Stomach (tissue), 9 donors: ENCODE results near the gene SMOC2. TPM values are rescaled to one million over a fixed set of nuclear protein-coding genes. Genes with fewer than 3 reads are reported as not detected.

Experiments
- DNase-seq, 2 donors: peaks; one replicate each; pipeline versions ENCODE4 v3.0.0 to v3.0.0-alpha.2; 2013 to 2019
- H3K27ac ChIP-seq, 5 donors: fragments of 200-600 bp in 4 of 5; sonication (generic) in 4 of 5; one replicate each; pipeline ENCODE4 v1.5.1; 2013 to 2019; ENCODE audit warnings: mild to moderate bottlenecking in 1 of 5, moderate library complexity in 1 of 5
- H3K27me3 ChIP-seq, 3 donors: fragments of 200-600 bp; sonication (generic); one replicate each; pipeline ENCODE4 v1.5.1; 2017 to 2019; ENCODE audit warnings: mixed run types in 1 of 3
- H3K36me3 ChIP-seq, 4 donors: fragments of 200-600 bp; sonication (generic); 1 replicate in 3 of 4; 2 replicates in 1 of 4; pipeline ENCODE4 v1.5.1; 2016 to 2019
- H3K4me1 ChIP-seq, 4 donors: fragments of 200-600 bp; sonication (generic); one replicate each; pipeline ENCODE4 v1.5.1; 2016 to 2019
- H3K4me3 ChIP-seq, 4 donors: fragments of 200-600 bp; sonication (generic) in 3 of 4; one replicate each; pipeline ENCODE4 v1.5.1; 2016 to 2019; ENCODE audit warnings: mild to moderate bottlenecking in 1 of 4
- H3K9me3 ChIP-seq, 4 donors: fragments of 200-600 bp; sonication (generic); one replicate each; pipeline ENCODE4 v1.5.1; 2016 to 2019
- CTCF ChIP-seq, 7 experiments: fragments of 450-650 bp in 4 of 7; fragments of 200-600 bp in 3 of 7; sonication (generic) in 3 of 7; IDR thresholded peaks; one replicate each; pipeline ENCODE4 v1.5.1; 2016 to 2019; ENCODE audit warnings: antibody characterized with exemption in 7 of 7, control low read depth in 2 of 7, mild to moderate bottlenecking in 1 of 7
- EP300 ChIP-seq: sonication (generic); formaldehyde crosslinking; IDR thresholded peaks from one replicate; pipeline ENCODE4 v1.6.1; 2017; ENCODE audit warnings: antibody characterized with exemption
- POLR2A ChIP-seq, 4 donors: fragments of 450-650 bp; IDR thresholded peaks; one replicate each; pipeline ENCODE4 v1.6.1; 2016; ENCODE audit warnings: antibody characterized with exemption in 4 of 4, control low read depth in 2 of 4, mild to moderate bottlenecking in 1 of 4, moderate library complexity in 1 of 4
- POLR2AphosphoS5 ChIP-seq, 3 donors: sonication (generic); formaldehyde crosslinking; IDR thresholded peaks; one replicate each; pipeline ENCODE4 v1.6.1; 2016; ENCODE audit warnings: antibody characterized with exemption in 3 of 3
- WGBS, 5 donors: extraction: QIAGEN DNeasy Blood & Tissue Kit in 3 of 5; methylation state at CpG; one replicate each; pipeline versions ENCODE4 v1.1.5 to v1.1.7; 2013 to 2018; 5-methylcytosine and 5-hydroxymethylcytosine counted together
- intact Hi-C: fragments of 100-400 bp; cut with DNase I; formaldehyde crosslinking; loops from one replicate; pipeline ENCODE4 v1.15.1; 2023; ENCODE audit warnings: low total_unique reads
- polyA plus RNA-seq, 3 donors: library from polyadenylated mRNA; stranded (reverse); fragments of 200-250 nt; gene quantifications; one replicate each; pipeline ENCODE4 v1.2.3, GENCODE V29; 2013
- total RNA-seq, 5 donors: library from RNA; depleted of rRNA; stranded (reverse); fragments of >200 nt; gene quantifications; one replicate each; pipeline versions ENCODE4 v1.1.0 to v1.2.3, GENCODE V29; 2014 to 2016
- donor health status: healthy with polysubstance abuse.
- donor health status: Bipolar disorder and iron deficiency.
- donor health status: healthy.

Gene SMOC2
- total and polyA plus RNA-seq, 8 donors: 7.9 to 520 (median 76.9) TPM

GRCh38 chr6:168395983-168396382 lies 45.0 kb upstream of the SMOC2 start:
- H3K9me3 ChIP-seq: peaks cover 0 to 6% (median 0%) of the 10 kb centered on the region in 4 donors
- TF ChIP-seq CTCF (IDR thresholded peaks at IDR 0.05): no peak
- no peak for TF ChIP-seq POLR2AphosphoS5 (IDR thresholded peaks at IDR 0.05)
- TF ChIP-seq EP300: no peak
- TF ChIP-seq POLR2A (IDR thresholded peaks at IDR 0.05): no peak
- no peaks in the 10 kb centered on the region for H3K36me3 ChIP-seq
- H3K4me3 ChIP-seq: no peak overlapping the region
- H3K27ac ChIP-seq: no peak overlapping the region
- no peak for DNase-seq
- peaks cover 0 to 4% (median 0%) of the 10 kb centered on the region in 3 donors for H3K27me3 ChIP-seq
- 75 to 82% (median 80%) methylated on average over 11 to 12 of the region's 12 CpGs for WGBS, 5 donors
- intact Hi-C loops: no loop called here
- peaks cover 0 to 1% (median 0%) of the 10 kb centered on the region in 4 donors for H3K4me1 ChIP-seq

- Histone ChIP-seq H3K9me3 (peaks cover 0 to 6% (median 0%) of the 10 kb centered on the region in 4 donors), H3K27me3 (no peaks in the 10 kb centered on the region), H3K27ac (no peak overlapping the region), H3K4me3 (no peak overlapping the region), H3K36me3 (no peaks in the 10 kb centered on the region), H3K4me1 (no peaks in the 10 kb centered on the region)
- DNase-seq: no peak
- WGBS, 5 donors: 85 to 88% (median 88%) methylated on average over 16 of the region's 16 CpGs
- TF ChIP-seq POLR2AphosphoS5 (IDR thresholded peaks at IDR 0.05): no peak
- TF ChIP-seq EP300: no peak
- TF ChIP-seq POLR2A (IDR thresholded peaks at IDR 0.05): no peak
- no peak for TF ChIP-seq CTCF (IDR thresholded peaks at IDR 0.05)
- intact Hi-C loops: no loop called here
Observed at GRCh38 chr6:168396561-168396960, 44.4 kb upstream of the SMOC2 start.

GRCh38 chr6:168397012-168397411 lies 44.0 kb upstream of the SMOC2 start:
- Histone ChIP-seq H3K9me3 (peaks cover 0 to 6% (median 0%) of the 10 kb centered on the region in 4 donors), H3K4me3 (no peak overlapping the region), H3K27ac (no peak overlapping the region), H3K4me1 (no peaks in the 10 kb centered on the region), H3K27me3 (no peaks in the 10 kb centered on the region), H3K36me3 (no peaks in the 10 kb centered on the region)
- WGBS, 5 donors: 76 to 93% (median 89%) methylated on average over 10 of the region's 10 CpGs
- no peak for DNase-seq
- intact Hi-C loops: no loop called here
- TF ChIP-seq CTCF (IDR thresholded peaks at IDR 0.05) (no peak), POLR2AphosphoS5 (IDR thresholded peaks at IDR 0.05) (no peak), EP300 (no peak)

GRCh38 chr6:168400037-168400436 lies 40.9 kb upstream of the SMOC2 start:
- DNase-seq: peak in 1 of 2 donors; percentile 56

More at GRCh38 chr6:168400037-168400436, 40.9 kb upstream of the SMOC2 start:
- Histone ChIP-seq H3K4me3 (no peak overlapping the region), H3K9me3 (peaks cover 0 to 6% (median 0%) of the 10 kb centered on the region in 4 donors), H3K27me3 (no peaks in the 10 kb centered on the region), H3K36me3 (no peaks in the 10 kb centered on the region), H3K4me1 (no peaks in the 10 kb centered on the region), H3K27ac (no peak overlapping the region)
- intact Hi-C loops: no loop called here
- TF ChIP-seq POLR2A (IDR thresholded peaks at IDR 0.05) (no peak), CTCF (IDR thresholded peaks at IDR 0.05) (no peak), POLR2AphosphoS5 (IDR thresholded peaks at IDR 0.05) (no peak), EP300 (no peak)
- WGBS, 5 donors: 68 to 83% (median 77%) methylated on average over 2 of the region's 2 CpGs
